ENCODE measurements around the gene FIBCD1. TPM values are rescaled to one million over a fixed set of nuclear protein-coding genes. Genes with fewer than 3 reads are reported as not detected.
"Not testable (repeated sequence)": the region's sequence is repeated elsewhere in the genome, so short reads cannot be mapped to it uniquely, and the experiment has no call there.

The FIBCD1 gene
- total RNA-seq, 2 experiments from 2014 or later = not detected

DNA sequence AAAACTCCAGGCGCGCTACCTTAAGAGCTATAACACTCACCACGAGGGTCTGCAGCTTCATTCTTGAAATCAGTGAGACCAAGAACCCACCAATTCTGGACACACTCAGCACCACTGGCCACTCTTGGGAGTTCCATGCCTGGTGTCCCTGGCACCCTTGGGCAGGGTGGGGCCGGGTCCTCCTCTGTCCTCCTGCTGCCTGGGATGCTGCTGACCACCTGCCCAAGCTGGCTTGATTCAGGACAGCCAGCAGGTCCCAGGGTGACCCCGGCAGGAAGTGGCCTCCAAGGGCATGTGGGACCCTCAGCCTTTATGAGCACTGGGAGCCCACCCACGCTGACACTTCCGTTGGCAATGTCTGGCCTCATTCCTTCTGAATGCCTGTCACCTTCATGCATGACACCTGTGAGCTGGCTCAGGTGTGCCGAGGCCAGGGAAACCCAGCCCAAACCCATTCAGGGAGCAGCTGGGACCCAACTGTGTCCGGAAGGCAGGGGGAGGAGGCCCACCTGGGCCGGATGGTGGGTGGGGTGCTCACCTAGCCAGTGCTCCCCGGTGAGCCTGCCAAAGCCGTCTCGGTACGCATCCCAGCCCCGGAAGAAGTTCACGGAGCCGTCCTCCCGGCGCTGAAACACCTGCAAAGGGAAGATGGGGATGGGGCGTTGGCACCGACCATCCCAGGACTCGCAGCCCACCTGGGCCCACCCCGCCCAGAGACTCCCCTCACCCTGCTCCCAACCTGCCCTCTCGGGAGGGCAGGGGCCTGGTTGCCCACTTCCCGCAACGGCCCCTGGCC is 27.6 kb downstream of the FIBCD1 start:
- DNase-seq (no peak), ATAC-seq (no peak)
- no peak overlapping the region for H3K27ac Mint-ChIP-seq
- ChIA-PET POLR2A (no interaction called here), CTCF (no interaction called here)
- no peak overlapping the region for H3K4me3 Mint-ChIP-seq
- no peaks in the 10 kb centered on the region for H3K9me3 Mint-ChIP-seq (ENCODE audit: insufficient read depth)
- no peaks in the 10 kb centered on the region for H3K4me1 Mint-ChIP-seq (ENCODE audit: low read depth)
- no peaks in the 10 kb centered on the region for H3K27me3 Mint-ChIP-seq (ENCODE audit: low read depth)
- H3K36me3 Mint-ChIP-seq (ENCODE audit: low read depth) = no peaks in the 10 kb centered on the region

DNA sequence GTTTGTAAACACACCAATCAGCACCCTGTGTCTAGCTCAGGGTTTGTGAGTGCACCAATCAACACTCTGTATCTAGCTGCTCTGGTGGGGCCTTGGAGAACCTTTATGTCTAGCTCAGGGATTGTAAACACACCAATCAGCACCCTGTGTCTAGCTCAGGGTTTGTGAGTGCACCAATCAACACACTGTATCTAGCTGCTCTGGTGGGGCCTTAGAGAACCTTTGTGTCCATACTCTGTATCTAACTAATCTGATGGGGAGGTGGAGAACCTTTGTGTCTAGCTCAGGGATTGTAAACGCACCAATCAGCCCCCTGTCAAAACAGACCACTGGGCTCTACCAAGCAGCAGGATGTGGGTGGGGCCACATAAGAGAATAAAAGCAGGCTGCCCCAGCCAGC is 28.4 kb downstream of the FIBCD1 start:
- H3K27me3 Mint-ChIP-seq (ENCODE audit: low read depth); H3K9me3 Mint-ChIP-seq (ENCODE audit: insufficient read depth); ATAC-seq; DNase-seq; H3K27ac Mint-ChIP-seq; CTCF ChIA-PET; POLR2A ChIA-PET; H3K36me3 Mint-ChIP-seq (ENCODE audit: low read depth); H3K4me1 Mint-ChIP-seq (ENCODE audit: low read depth); H3K4me3 Mint-ChIP-seq: not testable (repeated sequence)

GRCh38 chr9:130910041-130910440 is 29.0 kb downstream of the FIBCD1 start:
- ATAC-seq; H3K27me3 Mint-ChIP-seq (ENCODE audit: low read depth); H3K4me3 Mint-ChIP-seq; CTCF ChIA-PET; POLR2A ChIA-PET; H3K9me3 Mint-ChIP-seq (ENCODE audit: insufficient read depth); H3K36me3 Mint-ChIP-seq (ENCODE audit: low read depth); DNase-seq; H3K4me1 Mint-ChIP-seq (ENCODE audit: low read depth); H3K27ac Mint-ChIP-seq: not testable (repeated sequence)

GRCh38 chr9:130908878-130909355 is 30.1 kb downstream of the FIBCD1 start:
- Mint-ChIP-seq H3K4me1 (ENCODE audit: low read depth) (no peaks in the 10 kb centered on the region), H3K9me3 (ENCODE audit: insufficient read depth) (no peaks in the 10 kb centered on the region), H3K27me3 (ENCODE audit: low read depth) (no peaks in the 10 kb centered on the region), H3K36me3 (ENCODE audit: low read depth) (no peaks in the 10 kb centered on the region), H3K27ac (no peak overlapping the region), H3K4me3 (no peak overlapping the region)
- no peak for ATAC-seq
- POLR2A ChIA-PET = no interaction called here
- no peak for DNase-seq
- CTCF ChIA-PET = no interaction called here

GRCh38 chr9:130908146-130908877 is 30.7 kb downstream of the FIBCD1 start:
- DNase-seq (no peak), ATAC-seq (no peak)
- H3K27me3 Mint-ChIP-seq (ENCODE audit: low read depth) = no peaks in the 10 kb centered on the region
- CTCF ChIA-PET = no interaction called here
- H3K36me3 Mint-ChIP-seq (ENCODE audit: low read depth) = no peaks in the 10 kb centered on the region
- POLR2A ChIA-PET = no interaction called here
- no peaks in the 10 kb centered on the region for H3K9me3 Mint-ChIP-seq (ENCODE audit: insufficient read depth)
- H3K4me1 Mint-ChIP-seq (ENCODE audit: low read depth) = no peaks in the 10 kb centered on the region
- H3K27ac Mint-ChIP-seq = no peak overlapping the region
- no peak overlapping the region for H3K4me3 Mint-ChIP-seq

GRCh38 chr9:130906735-130907416 is 32.2 kb downstream of the FIBCD1 start:
- ChIA-PET CTCF (no interaction called here), POLR2A (no interaction called here)
- Mint-ChIP-seq H3K4me1 (ENCODE audit: low read depth) (no peaks in the 10 kb centered on the region), H3K4me3 (no peak overlapping the region), H3K9me3 (ENCODE audit: insufficient read depth) (no peaks in the 10 kb centered on the region), H3K27ac (no peak overlapping the region), H3K36me3 (ENCODE audit: low read depth) (no peaks in the 10 kb centered on the region), H3K27me3 (ENCODE audit: low read depth) (no peaks in the 10 kb centered on the region)
- ATAC-seq (no peak), DNase-seq (no peak)

GRCh38 chr9:130905902-130906734 is 32.9 kb downstream of the FIBCD1 start:
- POLR2A ChIA-PET = no interaction called here
- no peaks in the 10 kb centered on the region for H3K4me1 Mint-ChIP-seq (ENCODE audit: low read depth)
- H3K27ac Mint-ChIP-seq = no peak overlapping the region
- no peak for DNase-seq
- no peaks in the 10 kb centered on the region for H3K36me3 Mint-ChIP-seq (ENCODE audit: low read depth)
- no peaks in the 10 kb centered on the region for H3K27me3 Mint-ChIP-seq (ENCODE audit: low read depth)
- H3K9me3 Mint-ChIP-seq (ENCODE audit: insufficient read depth) = no peaks in the 10 kb centered on the region
- H3K4me3 Mint-ChIP-seq = no peak overlapping the region
- ATAC-seq = no peak
- CTCF ChIA-PET = no interaction called here

- Mint-ChIP-seq H3K27ac (no peak overlapping the region), H3K4me1 (ENCODE audit: low read depth) (no peaks in the 10 kb centered on the region), H3K4me3 (no peak overlapping the region), H3K9me3 (ENCODE audit: insufficient read depth) (no peaks in the 10 kb centered on the region), H3K27me3 (ENCODE audit: low read depth) (peaks cover 2% of the 10 kb centered on the region), H3K36me3 (ENCODE audit: low read depth) (no peaks in the 10 kb centered on the region)
- ChIA-PET CTCF (no interaction called here), POLR2A (no interaction called here)
- ATAC-seq (no peak), DNase-seq (no peak)
Measured at GRCh38 chr9:130905125-130905901, 33.7 kb downstream of the FIBCD1 start.

- Mint-ChIP-seq H3K27ac (no peak overlapping the region), H3K36me3 (ENCODE audit: low read depth) (no peaks in the 10 kb centered on the region), H3K4me3 (no peak overlapping the region), H3K9me3 (ENCODE audit: insufficient read depth) (no peaks in the 10 kb centered on the region), H3K27me3 (ENCODE audit: low read depth) (peaks cover 2% of the 10 kb centered on the region), H3K4me1 (ENCODE audit: low read depth) (no peaks in the 10 kb centered on the region)
- CTCF ChIA-PET = no interaction called here
- POLR2A ChIA-PET = no interaction called here
- ATAC-seq (no peak), DNase-seq (no peak)
Measured at GRCh38 chr9:130904070-130905044, 34.7 kb downstream of the FIBCD1 start.

GRCh38 chr9:130903194-130904069 is 35.6 kb downstream of the FIBCD1 start:
- H3K9me3 Mint-ChIP-seq (ENCODE audit: insufficient read depth) = no peaks in the 10 kb centered on the region
- no peaks in the 10 kb centered on the region for H3K36me3 Mint-ChIP-seq (ENCODE audit: low read depth)
- H3K27me3 Mint-ChIP-seq (ENCODE audit: low read depth) = peaks cover 2% of the 10 kb centered on the region
- DNase-seq (no peak), ATAC-seq (no peak)
- ChIA-PET CTCF (no interaction called here), POLR2A (no interaction called here)
- H3K27ac Mint-ChIP-seq = no peak overlapping the region
- H3K4me1 Mint-ChIP-seq (ENCODE audit: low read depth) = no peaks in the 10 kb centered on the region
- H3K4me3 Mint-ChIP-seq = no peak overlapping the region
